ENCODE data around the gene HSPA12A. TPM values are rescaled to one million over a fixed set of nuclear protein-coding genes. Genes with fewer than 3 reads are reported as not detected.

The HSPA12A gene
- total RNA-seq, 2 donors from 2014 or later = 5.7 to 19.4 TPM

- H3K4me3 ChIP-seq = no peak overlapping the region
- H3K27me3 ChIP-seq (replicated peaks; ENCODE audit: insufficient read depth) = no peaks in the 10 kb centered on the region
- no peak for DNase-seq (ENCODE audit: low spot score)
- TF ChIP-seq POLR2A (IDR thresholded peaks at IDR 0.05) (no peak), POLR2AphosphoS5 (IDR thresholded peaks at IDR 0.05) (no peak), CTCF (IDR thresholded peaks at IDR 0.05) (no peak)
- intact Hi-C loops (cut with DNase I) = no loop called here
- no peaks in the 10 kb centered on the region for H3K36me3 ChIP-seq
- H3K27ac ChIP-seq = no peak overlapping the region
- H3K9me3 ChIP-seq = no peaks in the 10 kb centered on the region
- WGBS = 60% methylated on average over 13 of the region's 13 CpGs
- no peaks in the 10 kb centered on the region for H3K4me1 ChIP-seq (replicated peaks)
These were observed 76.7 kb downstream of the HSPA12A start for GRCh38 chr10:116665541-116666125.

GRCh38 chr10:116664631-116665030 lies 77.7 kb downstream of the HSPA12A start:
- no peak for DNase-seq (ENCODE audit: low spot score)
- Histone ChIP-seq H3K9me3 (no peaks in the 10 kb centered on the region), H3K27me3 (replicated peaks; ENCODE audit: insufficient read depth) (no peaks in the 10 kb centered on the region), H3K27ac (no peak overlapping the region), H3K4me3 (no peak overlapping the region), H3K36me3 (no peaks in the 10 kb centered on the region), H3K4me1 (replicated peaks) (no peaks in the 10 kb centered on the region)
- TF ChIP-seq CTCF (IDR thresholded peaks at IDR 0.05) (no peak), POLR2AphosphoS5 (IDR thresholded peaks at IDR 0.05) (no peak), POLR2A (IDR thresholded peaks at IDR 0.05) (no peak)
- WGBS = 90% methylated on average over 5 of the region's 5 CpGs
- intact Hi-C loops (cut with DNase I) = no loop called here

GRCh38 chr10:116663342-116663741 lies 79.0 kb downstream of the HSPA12A start:
- Histone ChIP-seq H3K27ac (no peak overlapping the region), H3K4me3 (no peak overlapping the region), H3K9me3 (no peaks in the 10 kb centered on the region), H3K4me1 (replicated peaks) (no peaks in the 10 kb centered on the region), H3K27me3 (replicated peaks; ENCODE audit: insufficient read depth) (no peaks in the 10 kb centered on the region), H3K36me3 (no peaks in the 10 kb centered on the region)
- intact Hi-C loops (cut with DNase I) = no loop called here
- WGBS = 94% methylated on average over 7 of the region's 7 CpGs
- no peak for DNase-seq (ENCODE audit: low spot score)
- TF ChIP-seq POLR2AphosphoS5 (IDR thresholded peaks at IDR 0.05) (no peak), CTCF (IDR thresholded peaks at IDR 0.05) (no peak), POLR2A (IDR thresholded peaks at IDR 0.05) (no peak)

- Histone ChIP-seq H3K4me1 (replicated peaks) (no peaks in the 10 kb centered on the region), H3K36me3 (no peaks in the 10 kb centered on the region), H3K27ac (no peak overlapping the region), H3K27me3 (replicated peaks; ENCODE audit: insufficient read depth) (no peaks in the 10 kb centered on the region), H3K9me3 (no peaks in the 10 kb centered on the region), H3K4me3 (no peak overlapping the region)
- no peak for TF ChIP-seq CTCF (IDR thresholded peaks at IDR 0.05)
- TF ChIP-seq POLR2AphosphoS5 (IDR thresholded peaks at IDR 0.05) = no peak
- no peak for TF ChIP-seq POLR2A (IDR thresholded peaks at IDR 0.05)
- no peak for DNase-seq (ENCODE audit: low spot score)
- intact Hi-C loops (cut with DNase I) = no loop called here
- WGBS = 37% methylated on average over 5 of the region's 5 CpGs
These were observed 81.5 kb downstream of the HSPA12A start for GRCh38 chr10:116660860-116661259.

- Histone ChIP-seq H3K4me1 (replicated peaks) (no peaks in the 10 kb centered on the region), H3K36me3 (no peaks in the 10 kb centered on the region), H3K27me3 (replicated peaks; ENCODE audit: insufficient read depth) (no peaks in the 10 kb centered on the region), H3K27ac (no peak overlapping the region), H3K9me3 (no peaks in the 10 kb centered on the region), H3K4me3 (no peak overlapping the region)
- TF ChIP-seq CTCF (IDR thresholded peaks at IDR 0.05) (no peak), POLR2A (IDR thresholded peaks at IDR 0.05) (no peak), POLR2AphosphoS5 (IDR thresholded peaks at IDR 0.05) (no peak)
- intact Hi-C loops (cut with DNase I) = no loop called here
- 77% methylated on average over 10 of the region's 10 CpGs for WGBS
- DNase-seq (ENCODE audit: low spot score) = no peak
These were observed 83.2 kb downstream of the HSPA12A start for GRCh38 chr10:116659049-116659670.

All from prostate gland (tissue), 2 donors.